GM12878 (cell line): Measurements from ENCODE around the gene TIAM1. TPM values are rescaled to one million over a fixed set of nuclear protein-coding genes. Genes with fewer than 3 reads are reported as not detected.

Experiments used
- ATAC-seq: fragments of 200-7000 bp; cut with Tn5 transposase; 3 replicates; pipeline ENCODE4 v1.9.1; 2020; ENCODE audit warnings: mild to moderate bottlenecking, moderate library complexity
- BruUV-seq: library from RNA; stranded (reverse); fragments of 400-500 nt; replicated peaks from 2 replicates; lab custom pipeline; 2021; lab: Mats Ljungman, UMichigan
- CTCF ChIA-PET: fragments of 300-600 bp; sonication (Branson Sonifier 250); formaldehyde crosslinking; extraction: SDS; loops from one replicate; lab custom pipeline; 2021; ENCODE audit warnings: inconsistent platforms; lab: Yijun Ruan, JAX
- POLR2A ChIA-PET: fragments of 350-600 bp; formaldehyde crosslinking; extraction: SDS; loops from one replicate; lab custom pipeline; 2021; ENCODE audit warnings: inconsistent platforms; lab: Charles Lee
- RAD21 ChIA-PET: fragments of 300-600 bp; sonication (Branson Sonifier 250); formaldehyde crosslinking; loops from one replicate; lab custom pipeline; 2023; ENCODE audit warnings: antibody characterized with exemption; ENCODE audit not compliant: unreplicated experiment; lab: Charles Lee
- SMC1A ChIA-PET: fragments of 300-600 bp; sonication (Branson Sonifier 250); formaldehyde crosslinking; loops from one replicate; lab custom pipeline; 2023; ENCODE audit not compliant: unreplicated experiment, uncharacterized antibody; lab: Charles Lee
- DNase-seq: peaks from one replicate; pipeline ENCODE4 v3.0.0-alpha.2; 2011; ENCODE audit warnings: low read depth, low spot score
- FAIRE-seq: peaks from 3 replicates; lab custom pipeline; 2011; peaks lifted over from hg19 to GRCh38; lab: Jason Lieb, UNC
- H2AFZ ChIP-seq: 2 replicates; pipeline ENCODE4 v1.6.0; 2011; ENCODE audit warnings: low read depth, low read length, control low read depth; ENCODE audit not compliant: control insufficient read depth
- H3K27ac ChIP-seq: 2 replicates; pipeline ENCODE4 v1.5.1; 2011; ENCODE audit warnings: control low read depth; ENCODE audit not compliant: control insufficient read depth, insufficient read depth
- H3K27me3 ChIP-seq, 2 experiments: replicated peaks in 1 of 2; 2 replicates each; pipeline versions ENCODE4 v1.6.0 to v1.6.1; 2011; ENCODE audit warnings: low read length in 1 of 2; ENCODE audit not compliant: control insufficient read depth in 2 of 2, insufficient read depth in 2 of 2
- H3K36me3 ChIP-seq, 2 experiments: 2 replicates each; pipeline ENCODE4 v1.5.1; 2011; ENCODE audit warnings: low read length in 1 of 2; ENCODE audit not compliant: control insufficient read depth in 2 of 2, insufficient read depth in 2 of 2
- H3K4me1 ChIP-seq: 2 replicates; pipeline ENCODE4 v1.6.1; 2011; ENCODE audit warnings: mild to moderate bottlenecking, low read length, moderate library complexity, mixed read lengths; ENCODE audit not compliant: control insufficient read depth, insufficient read depth
- H3K4me2 ChIP-seq: 2 replicates; pipeline ENCODE4 v1.6.0; 2011; ENCODE audit warnings: control low read depth; ENCODE audit not compliant: control insufficient read depth, insufficient read depth
- H3K4me3 ChIP-seq: fragments of 200-600 bp; sonication (generic); 2 replicates; pipeline ENCODE4 v1.5.1; 2016
- H3K79me2 ChIP-seq: 2 replicates; pipeline ENCODE4 v1.6.0; 2011; ENCODE audit warnings: low read length; ENCODE audit not compliant: control insufficient read depth, insufficient read depth
- H3K9ac ChIP-seq: 2 replicates; pipeline ENCODE4 v1.8.0; 2011; ENCODE audit warnings: low read length, control low read depth, mixed read lengths; ENCODE audit not compliant: control insufficient read depth, insufficient read depth
- H3K9me3 ChIP-seq: replicated peaks from 3 replicates; pipeline ENCODE4 v1.5.1; 2011; ENCODE audit warnings: mild to moderate bottlenecking, low read length; ENCODE audit not compliant: control insufficient read depth, insufficient read depth
- H4K20me1 ChIP-seq: 2 replicates; pipeline ENCODE4 v1.6.0; 2011; ENCODE audit not compliant: control insufficient read depth, insufficient read depth
- MTA3 ChIP-seq: IDR thresholded peaks from 2 replicates; pipeline ENCODE4 v1.6.1; 2012; ENCODE audit warnings: low read length, inconsistent platforms, borderline replicate concordance
- PAX5 ChIP-seq: IDR thresholded peaks from 2 replicates; pipeline ENCODE4 v1.6.1; 2011; ENCODE audit warnings: low read depth, low read length, borderline replicate concordance
- RBBP5 ChIP-seq: fragments of 200-600 bp; sonication (generic); conservative IDR thresholded peaks from 2 replicates; pipeline ENCODE4 v1.6.1; 2016
- SREBF2 ChIP-seq: IDR thresholded peaks from 2 replicates; pipeline ENCODE4 v1.6.1; 2012; ENCODE audit warnings: mild to moderate bottlenecking, low read length
- SUZ12 ChIP-seq: fragments of 200-600 bp; sonication (generic); IDR thresholded peaks from one replicate; pipeline ENCODE4 v1.6.1; 2018; ENCODE audit warnings: antibody characterized with exemption, mild to moderate bottlenecking; ENCODE audit not compliant: unreplicated experiment
- ZNF384 ChIP-seq: IDR thresholded peaks from 2 replicates; pipeline ENCODE4 v1.6.1; 2012; ENCODE audit warnings: low read depth, mild to moderate bottlenecking, low read length, improper control_type of control experiment, borderline replicate concordance
- WGBS: methylation state at CpG from one replicate; pipeline ENCODE4 v1.1.6; 2016; ENCODE audit warnings: low lambda C conversion rate; ENCODE audit not compliant: insufficient replicate concordance, insufficient coverage; ENCODE audit errors: missing lambda C conversion rate; 5-methylcytosine and 5-hydroxymethylcytosine counted together
- in situ Hi-C: fragments of 300-500 bp; cut with MboI; formaldehyde crosslinking; loops from 9 replicates; pipeline ENCODE4 v1.14.3; 2018; ENCODE audit warnings: mixed read lengths
- intact Hi-C: fragments of 100-400 bp; cut with micrococcal nuclease; formaldehyde crosslinking; loops from one replicate; pipeline ENCODE4 v1.14.2; 2022; ENCODE audit not compliant: unreplicated experiment
- polyA plus RNA-seq, 11 experiments: library from polyadenylated mRNA; depleted of rRNA in 4 of 11; unstranded in 6 of 11; stranded (reverse) in 5 of 11; fragments of >200 nt; fragmentation: Nextera tagmentation in 4 of 11; fragmentation: Illumina TruSeq in 1 of 11; extraction: Ambion mirVana in 4 of 11; extraction: Trizol in 1 of 11; gene quantifications; 1 replicate in 1 of 11; 2 replicates in 10 of 11; pipeline versions ENCODE4 v1.2.1 to v1.2.3, GENCODE V29; 2011 to 2016; ENCODE audit warnings: inconsistent platforms in 2 of 11, missing spikeins in 2 of 11, low read depth in 1 of 11
- total RNA-seq, 4 experiments: library from RNA; depleted of rRNA in 3 of 4; stranded (reverse); fragments of >200 nt in 3 of 4; fragmentation: Illumina TruSeq in 1 of 4; extraction: Trizol in 1 of 4; gene quantifications; 2 replicates each; pipeline versions ENCODE4 v1.2.1 to v1.2.3, GENCODE V29; 2013 to 2021
- TF ChIP-seq, protein P1 (sequence below): fragments of 450-650 bp; IDR thresholded peaks from 2 replicates; pipeline ENCODE4 v1.6.1; 2017; ENCODE audit warnings: mild to moderate bottlenecking
- TF ChIP-seq, protein P2 (sequence below): IDR thresholded peaks from 2 replicates; pipeline ENCODE4 v1.6.1; 2012; ENCODE audit warnings: low read depth, low read length, improper control_type of control experiment
- TF ChIP-seq, protein P3 (sequence below): fragments of 150-350 bp; IDR thresholded peaks from 2 replicates; pipeline ENCODE4 v1.6.1; 2016; ENCODE audit warnings: low read depth, low read length

TIAM1 gene
- total and polyA plus RNA-seq, 10 of the 15 experiments (the other 5 are each of a cell fraction or from before 2014, with no cell fraction given) = 0.31 to 35.9 (median 0.78) TPM

- ChIA-PET CTCF (interaction anchor here (1.0 to 1.9 kb wide), 3 partner anchors 10 to 112 kb away, joined by 3 to 4 read pairs (median 3); no protein-coding TSS in a partner anchor), POLR2A (interaction anchor here (0.6 to 0.7 kb wide), 3 partner anchors 64 to 221 kb away, joined by 3 to 4 read pairs (median 3); no protein-coding TSS in a partner anchor), SMC1A (interaction anchor here (0.8 to 1.6 kb wide), 4 partner anchors 10 to 138 kb away, joined by 3 to 6 read pairs (median 3); no protein-coding TSS in a partner anchor), RAD21 (interaction anchor here (0.9 to 1.5 kb wide), 3 partner anchors 112 to 215 kb away, joined by 3 read pairs; no protein-coding TSS in a partner anchor)
- H3K4me3 ChIP-seq = no peak overlapping the region
- WGBS = 38% methylated on average over 2 of the region's 2 CpGs
- H3K27ac ChIP-seq = no peak overlapping the region
- H3K36me3 ChIP-seq = no peaks in the 10 kb centered on the region
- H3K9ac ChIP-seq = no peak overlapping the region
- H3K9me3 ChIP-seq = no peaks in the 10 kb centered on the region; the same call in 2 of the 3 replicates
- no peak for TF ChIP-seq RBBP5
- TF ChIP-seq, protein P1, sequence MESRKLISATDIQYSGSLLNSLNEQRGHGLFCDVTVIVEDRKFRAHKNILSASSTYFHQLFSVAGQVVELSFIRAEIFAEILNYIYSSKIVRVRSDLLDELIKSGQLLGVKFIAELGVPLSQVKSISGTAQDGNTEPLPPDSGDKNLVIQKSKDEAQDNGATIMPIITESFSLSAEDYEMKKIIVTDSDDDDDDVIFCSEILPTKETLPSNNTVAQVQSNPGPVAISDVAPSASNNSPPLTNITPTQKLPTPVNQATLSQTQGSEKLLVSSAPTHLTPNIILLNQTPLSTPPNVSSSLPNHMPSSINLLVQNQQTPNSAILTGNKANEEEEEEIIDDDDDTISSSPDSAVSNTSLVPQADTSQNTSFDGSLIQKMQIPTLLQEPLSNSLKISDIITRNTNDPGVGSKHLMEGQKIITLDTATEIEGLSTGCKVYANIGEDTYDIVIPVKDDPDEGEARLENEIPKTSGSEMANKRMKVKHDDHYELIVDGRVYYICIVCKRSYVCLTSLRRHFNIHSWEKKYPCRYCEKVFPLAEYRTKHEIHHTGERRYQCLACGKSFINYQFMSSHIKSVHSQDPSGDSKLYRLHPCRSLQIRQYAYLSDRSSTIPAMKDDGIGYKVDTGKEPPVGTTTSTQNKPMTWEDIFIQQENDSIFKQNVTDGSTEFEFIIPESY = 0 out of 2 replicates have a peak, but pooled peaks have one; percentile 32
- TF ChIP-seq ZNF384 = peak; percentile 26; the same call in 1 of the 2 replicates
- no peak overlapping the region for H3K4me2 ChIP-seq
- no peak overlapping the region for H2AFZ ChIP-seq
- BruUV-seq = no TSS peak
- DNase-seq = no peak
- no peaks in the 10 kb centered on the region for H4K20me1 ChIP-seq
- H3K79me2 ChIP-seq = no peaks in the 10 kb centered on the region
- peak; percentile 58 for ATAC-seq
- FAIRE-seq = no peak
- intact Hi-C loops (no loop called here), in situ Hi-C loops (no loop called here)
- no peaks in the 10 kb centered on the region for H3K27me3 ChIP-seq
- no peaks in the 10 kb centered on the region for H3K4me1 ChIP-seq
Observed at GRCh38 chr21:31332525-31332924, 11.5 kb downstream of the TIAM1 start.

GRCh38 chr21:31331231-31331630 lies 12.8 kb downstream of the TIAM1 start:
- ChIA-PET RAD21 (no interaction called here), SMC1A (interaction anchor here (1.3 kb wide), 1 partner anchor 68 kb away, joined by 3 read pairs; no protein-coding TSS in a partner anchor), POLR2A (no interaction called here), CTCF (interaction anchor here (1.9 kb wide), 1 partner anchor 11 kb away, joined by 4 read pairs; no protein-coding TSS in a partner anchor)
- Histone ChIP-seq H3K9me3 (no peaks in the 10 kb centered on the region; the same call in 2 of the 3 replicates), H3K4me2 (no peak overlapping the region), H3K79me2 (no peaks in the 10 kb centered on the region), H3K27ac (no peak overlapping the region), H3K4me1 (no peaks in the 10 kb centered on the region), H3K4me3 (no peak overlapping the region), H3K27me3 (no peaks in the 10 kb centered on the region), H2AFZ (no peak overlapping the region), H3K36me3 (no peaks in the 10 kb centered on the region), H4K20me1 (no peaks in the 10 kb centered on the region), H3K9ac (no peak overlapping the region)
- TF ChIP-seq, protein P2, sequence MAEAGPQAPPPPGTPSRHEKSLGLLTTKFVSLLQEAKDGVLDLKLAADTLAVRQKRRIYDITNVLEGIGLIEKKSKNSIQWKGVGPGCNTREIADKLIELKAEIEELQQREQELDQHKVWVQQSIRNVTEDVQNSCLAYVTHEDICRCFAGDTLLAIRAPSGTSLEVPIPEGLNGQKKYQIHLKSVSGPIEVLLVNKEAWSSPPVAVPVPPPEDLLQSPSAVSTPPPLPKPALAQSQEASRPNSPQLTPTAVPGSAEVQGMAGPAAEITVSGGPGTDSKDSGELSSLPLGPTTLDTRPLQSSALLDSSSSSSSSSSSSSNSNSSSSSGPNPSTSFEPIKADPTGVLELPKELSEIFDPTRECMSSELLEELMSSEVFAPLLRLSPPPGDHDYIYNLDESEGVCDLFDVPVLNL = no peak
- TF ChIP-seq MTA3 = no peak
- TF ChIP-seq, protein P3, sequence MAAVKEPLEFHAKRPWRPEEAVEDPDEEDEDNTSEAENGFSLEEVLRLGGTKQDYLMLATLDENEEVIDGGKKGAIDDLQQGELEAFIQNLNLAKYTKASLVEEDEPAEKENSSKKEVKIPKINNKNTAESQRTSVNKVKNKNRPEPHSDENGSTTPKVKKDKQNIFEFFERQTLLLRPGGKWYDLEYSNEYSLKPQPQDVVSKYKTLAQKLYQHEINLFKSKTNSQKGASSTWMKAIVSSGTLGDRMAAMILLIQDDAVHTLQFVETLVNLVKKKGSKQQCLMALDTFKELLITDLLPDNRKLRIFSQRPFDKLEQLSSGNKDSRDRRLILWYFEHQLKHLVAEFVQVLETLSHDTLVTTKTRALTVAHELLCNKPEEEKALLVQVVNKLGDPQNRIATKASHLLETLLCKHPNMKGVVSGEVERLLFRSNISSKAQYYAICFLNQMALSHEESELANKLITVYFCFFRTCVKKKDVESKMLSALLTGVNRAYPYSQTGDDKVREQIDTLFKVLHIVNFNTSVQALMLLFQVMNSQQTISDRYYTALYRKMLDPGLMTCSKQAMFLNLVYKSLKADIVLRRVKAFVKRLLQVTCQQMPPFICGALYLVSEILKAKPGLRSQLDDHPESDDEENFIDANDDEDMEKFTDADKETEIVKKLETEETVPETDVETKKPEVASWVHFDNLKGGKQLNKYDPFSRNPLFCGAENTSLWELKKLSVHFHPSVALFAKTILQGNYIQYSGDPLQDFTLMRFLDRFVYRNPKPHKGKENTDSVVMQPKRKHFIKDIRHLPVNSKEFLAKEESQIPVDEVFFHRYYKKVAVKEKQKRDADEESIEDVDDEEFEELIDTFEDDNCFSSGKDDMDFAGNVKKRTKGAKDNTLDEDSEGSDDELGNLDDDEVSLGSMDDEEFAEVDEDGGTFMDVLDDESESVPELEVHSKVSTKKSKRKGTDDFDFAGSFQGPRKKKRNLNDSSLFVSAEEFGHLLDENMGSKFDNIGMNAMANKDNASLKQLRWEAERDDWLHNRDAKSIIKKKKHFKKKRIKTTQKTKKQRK = no peak
- no peak for TF ChIP-seq SUZ12
- TF ChIP-seq PAX5 = no peak
- no peak for TF ChIP-seq SREBF2
- intact Hi-C loops (no loop called here), in situ Hi-C loops (no loop called here)
- DNase-seq (no peak), ATAC-seq (no peak), FAIRE-seq (no peak)
- WGBS = 22% methylated on average over 2 of the region's 2 CpGs
- BruUV-seq = no TSS peak
